Occipital lobe (tissue), 2 donors: ENCODE data around the gene SRL. TPM values are rescaled to one million over a fixed set of nuclear protein-coding genes. Genes with fewer than 3 reads are reported as not detected.
"Not testable (repeated sequence)": the region's sequence is repeated elsewhere in the genome, so short reads cannot be mapped to it uniquely, and the experiment has no call there.

ENCODE experiments used
- DNase-seq: peaks from one replicate; lab custom pipeline; 2025; lab: John Stamatoyannopoulos, UW
- total RNA-seq: library from RNA; depleted of rRNA; stranded (reverse); fragments of >200 nt; gene quantifications from one replicate; pipeline ENCODE4 v1.2.3, GENCODE V29; 2014

SRL gene
- total RNA-seq, 1 donor from 2014 or later = 0.16 TPM

GRCh38 chr16:4227040-4227332 lies 14.9 kb downstream of the SRL start:
- no peak for DNase-seq

DNA sequence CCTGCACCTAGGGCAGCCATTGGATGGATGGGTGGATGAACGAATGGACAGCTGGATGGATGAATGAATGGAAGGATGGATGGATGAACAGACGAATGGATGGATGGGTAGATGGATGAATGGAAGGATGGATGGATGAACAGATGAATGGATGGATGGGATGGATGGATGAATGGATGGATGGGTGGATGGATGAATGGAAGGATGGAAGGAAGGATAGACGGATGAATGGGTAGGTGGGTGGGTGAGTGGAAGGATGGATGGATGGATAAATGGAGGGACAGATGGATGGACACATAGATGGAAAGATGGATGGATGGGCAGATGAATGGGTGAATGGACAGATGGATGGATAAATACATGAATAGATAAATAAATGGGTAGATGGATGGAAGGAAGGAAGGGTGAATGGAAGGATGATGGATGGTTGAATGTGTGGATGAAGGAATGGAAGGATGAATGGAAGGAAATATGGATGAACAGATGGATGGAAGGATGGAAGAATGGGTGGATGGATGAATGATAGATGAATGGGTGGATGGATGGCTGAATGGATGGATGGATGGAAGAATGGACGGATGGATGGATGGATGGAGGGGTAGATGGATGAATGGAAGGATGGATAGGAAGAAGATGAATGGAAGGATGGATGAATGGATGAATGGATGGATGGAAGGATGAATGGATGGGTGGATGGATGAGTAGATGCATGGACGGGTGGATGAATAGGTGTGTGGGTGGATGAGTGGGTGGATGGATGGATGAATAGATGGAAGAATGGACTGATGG lies 15.4 kb downstream of the SRL start:
- no peak for DNase-seq

GRCh38 chr16:4225075-4225474 lies 16.8 kb downstream of the SRL start:
- no peak for DNase-seq

GRCh38 chr16:4220358-4220757 lies 21.5 kb downstream of the SRL start:
- no peak for DNase-seq

- DNase-seq = no peak
These were observed 23.7 kb downstream of the SRL start for GRCh38 chr16:4218202-4218601.

DNA sequence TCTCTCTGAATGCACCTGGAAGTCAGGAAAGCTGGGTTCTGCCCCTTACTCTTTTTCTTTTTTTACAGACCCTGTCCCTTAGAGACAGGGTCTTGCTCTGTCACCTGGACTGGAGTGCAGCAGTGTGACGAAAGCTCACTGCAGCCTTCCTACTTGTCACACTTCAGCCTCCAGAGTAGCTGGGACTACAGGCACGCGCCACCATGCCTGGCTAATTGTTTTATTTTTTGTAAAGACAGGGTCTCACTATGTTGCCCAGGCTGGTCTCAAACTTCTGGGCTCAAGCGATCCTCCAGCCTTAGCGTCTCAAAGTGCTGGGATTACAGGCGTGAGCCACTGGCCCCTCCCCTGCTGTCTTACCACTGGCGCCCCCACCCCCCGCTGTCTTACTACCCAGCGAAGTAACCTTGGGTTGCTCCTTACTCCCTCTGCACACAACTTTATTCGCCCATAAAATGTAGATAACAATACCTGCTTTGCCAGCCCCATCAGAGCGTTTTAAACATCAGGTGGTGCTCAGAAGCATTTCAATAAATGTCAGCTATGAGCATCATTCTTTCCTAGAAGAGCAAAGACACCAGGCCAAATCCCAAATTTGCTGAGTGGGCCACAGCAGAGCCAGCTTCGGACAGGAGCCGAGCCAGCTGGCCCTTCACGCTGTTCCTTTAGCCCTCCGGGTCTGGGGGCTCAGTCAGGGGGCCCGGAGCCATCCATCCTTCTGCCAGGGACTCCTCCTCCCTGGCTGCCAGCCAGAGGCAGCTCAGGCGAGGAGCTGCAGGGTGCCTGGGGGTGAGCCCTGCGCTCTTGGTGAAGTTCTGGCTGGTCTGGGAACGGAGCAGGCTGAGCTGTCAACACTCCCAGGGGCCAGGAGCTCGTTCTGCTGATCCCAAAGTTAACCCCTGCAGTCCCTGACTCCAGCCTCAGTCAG lies 24.4 kb downstream of the SRL start:
- no peak for DNase-seq

DNA sequence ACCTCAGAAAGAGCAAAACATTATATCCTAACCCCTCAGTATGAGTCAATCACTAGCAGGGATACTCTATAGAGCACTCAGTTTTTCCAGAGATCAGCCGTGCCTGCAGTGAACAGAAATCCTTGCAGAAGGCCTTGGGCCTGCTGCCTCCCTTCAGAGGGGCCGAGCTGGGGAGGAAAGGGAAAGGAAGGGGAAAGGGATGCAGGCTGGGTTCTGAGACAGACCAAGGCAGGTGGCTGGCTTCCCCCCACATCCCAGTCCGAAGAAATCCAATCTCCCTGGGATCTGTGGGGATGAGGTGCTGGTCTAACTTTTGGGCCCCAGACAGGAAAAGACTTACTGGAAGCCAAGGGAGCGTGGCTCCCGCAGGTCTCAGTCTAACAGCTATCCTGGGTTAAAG lies 25.3 kb downstream of the SRL start:
- no peak for DNase-seq

GRCh38 chr16:4215106-4215505 lies 26.8 kb downstream of the SRL start:
- DNase-seq = no peak

DNA sequence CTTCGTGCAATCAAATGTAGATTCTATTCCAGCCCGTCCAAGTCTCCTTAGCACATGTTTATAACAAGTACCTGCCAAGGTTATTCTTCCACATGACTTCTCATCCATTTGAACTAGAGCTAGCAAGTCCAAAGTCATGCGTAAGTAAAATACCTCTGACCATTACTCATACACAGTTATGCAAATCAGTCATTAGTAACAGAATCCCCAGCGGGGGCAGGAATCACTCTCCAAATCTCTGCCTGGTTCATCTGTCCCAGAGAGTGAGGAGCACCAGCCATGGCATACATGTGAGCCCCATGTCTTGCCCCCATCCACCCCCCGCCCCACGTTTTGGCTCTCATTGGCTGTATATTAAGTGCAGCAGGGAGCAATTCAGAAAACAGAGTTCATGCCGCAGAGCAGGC lies 27.7 kb downstream of the SRL start:
- no peak for DNase-seq

DNA sequence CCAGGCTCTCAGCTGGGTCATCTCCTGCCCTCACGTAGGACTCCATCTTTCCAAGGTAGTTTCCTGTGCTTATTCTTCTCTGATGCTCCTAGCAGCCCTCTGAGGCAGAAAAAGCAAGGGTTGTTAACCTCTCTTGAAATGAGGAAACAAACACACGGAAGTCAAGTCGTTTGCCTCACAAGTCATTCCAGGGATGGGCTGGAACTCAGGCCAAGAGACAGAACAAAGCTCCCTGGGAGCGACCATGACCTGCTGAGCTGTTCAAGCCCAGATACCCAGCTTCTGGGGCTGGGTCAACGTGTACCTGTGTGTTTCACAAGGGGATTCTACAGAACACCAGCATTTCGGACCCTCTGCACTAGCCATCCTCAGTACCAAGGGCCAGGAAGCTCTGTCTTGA lies 28.1 kb downstream of the SRL start:
- no peak for DNase-seq

DNA sequence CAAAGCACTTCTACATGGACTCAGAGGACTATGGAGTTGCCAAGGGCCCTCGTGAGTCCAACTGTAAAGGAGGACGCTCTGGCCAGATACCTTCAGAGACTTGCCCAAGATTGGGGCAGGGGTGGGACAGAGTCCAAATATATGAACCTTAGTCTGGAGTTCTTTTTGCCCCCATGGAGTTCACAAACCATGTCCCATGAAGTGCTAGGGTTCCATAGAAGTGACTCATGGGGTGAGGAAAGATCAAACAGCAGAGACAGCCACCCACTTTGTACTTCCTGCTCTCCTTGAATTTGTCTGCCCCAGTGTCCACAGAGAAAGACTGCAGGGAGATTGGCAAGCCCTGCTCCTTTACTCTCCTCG lies 29.0 kb downstream of the SRL start:
- DNase-seq = no peak

DNA sequence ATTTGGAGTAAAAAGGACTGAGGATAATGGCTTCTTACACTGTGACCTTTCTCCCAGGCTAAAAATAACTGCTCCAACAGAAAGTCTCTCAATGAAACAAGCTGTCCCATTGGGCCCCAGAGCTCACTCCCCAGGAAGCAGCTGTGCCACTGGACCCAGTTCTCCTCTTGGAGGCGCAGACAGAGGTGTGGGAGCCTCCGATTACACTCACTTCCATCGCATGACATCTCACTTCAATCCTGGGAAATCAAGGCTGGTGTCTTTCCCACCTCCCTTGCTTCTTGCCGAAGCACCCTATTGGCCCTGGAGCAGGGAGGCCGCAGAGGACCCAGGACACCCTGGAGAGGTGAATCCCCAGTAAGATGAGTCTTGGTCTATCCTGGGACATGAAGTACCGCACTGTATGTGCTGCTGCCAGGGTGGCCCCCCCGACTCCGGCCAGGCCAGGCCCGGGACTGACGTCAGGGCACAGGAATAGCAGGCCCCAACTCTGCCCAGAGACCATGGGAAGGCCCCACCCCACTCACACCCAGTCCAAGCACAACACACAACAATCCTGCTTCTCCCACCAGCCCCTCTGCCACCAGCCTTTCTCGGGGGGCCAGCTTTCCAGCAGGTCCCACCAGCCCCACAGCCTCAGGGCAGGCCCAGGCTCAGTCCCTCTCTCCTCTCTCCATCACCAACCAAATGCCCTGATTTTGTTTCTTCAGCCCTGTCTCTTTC lies 29.5 kb downstream of the SRL start:
- DNase-seq = no peak

- DNase-seq = not testable (repeated sequence)
These were observed 30.3 kb downstream of the SRL start for GRCh38 chr16:4211445-4212210.

DNA sequence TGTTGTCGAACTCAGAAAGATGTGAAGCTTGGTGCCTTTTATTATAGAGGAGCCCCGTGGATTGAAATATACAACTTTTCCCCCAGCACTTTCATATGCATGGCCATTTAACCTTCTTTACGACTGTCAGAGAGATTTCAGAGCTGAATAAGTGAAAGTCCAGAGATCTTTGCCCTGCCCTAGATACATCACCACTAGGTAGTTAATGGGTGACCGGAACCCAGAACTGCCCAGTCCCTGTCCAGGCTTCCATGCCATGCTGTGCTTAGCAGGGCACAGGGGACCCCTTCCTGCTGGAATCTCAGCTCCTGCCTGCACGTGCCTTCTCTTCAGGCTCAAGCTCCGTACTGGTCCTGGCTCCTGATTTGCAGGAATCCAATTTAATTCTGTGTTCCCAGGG lies 32.2 kb downstream of the SRL start:
- no peak for DNase-seq

DNA sequence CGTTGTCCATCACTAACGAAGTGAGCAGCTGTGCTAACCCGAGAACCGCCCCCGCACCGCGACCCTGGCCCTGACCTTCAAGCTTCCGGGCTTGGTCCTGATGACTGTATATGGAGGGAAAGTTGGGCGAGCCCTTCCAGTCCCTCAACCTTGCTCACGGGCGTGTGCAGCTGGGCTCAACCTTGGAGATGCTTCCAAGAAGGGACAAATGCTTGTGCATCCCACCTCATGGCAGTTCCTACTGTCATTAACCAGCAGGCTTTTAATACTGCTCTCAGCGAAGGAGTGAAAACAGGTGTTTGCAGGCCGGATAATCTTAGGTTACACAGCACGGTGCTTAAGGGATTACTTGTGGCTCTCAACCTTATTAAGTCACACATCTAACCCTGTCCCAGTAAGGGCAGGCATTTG lies 33.5 kb downstream of the SRL start:
- DNase-seq = no peak

- no peak for DNase-seq
These were observed 34.1 kb downstream of the SRL start for GRCh38 chr16:4207683-4208340.

DNA sequence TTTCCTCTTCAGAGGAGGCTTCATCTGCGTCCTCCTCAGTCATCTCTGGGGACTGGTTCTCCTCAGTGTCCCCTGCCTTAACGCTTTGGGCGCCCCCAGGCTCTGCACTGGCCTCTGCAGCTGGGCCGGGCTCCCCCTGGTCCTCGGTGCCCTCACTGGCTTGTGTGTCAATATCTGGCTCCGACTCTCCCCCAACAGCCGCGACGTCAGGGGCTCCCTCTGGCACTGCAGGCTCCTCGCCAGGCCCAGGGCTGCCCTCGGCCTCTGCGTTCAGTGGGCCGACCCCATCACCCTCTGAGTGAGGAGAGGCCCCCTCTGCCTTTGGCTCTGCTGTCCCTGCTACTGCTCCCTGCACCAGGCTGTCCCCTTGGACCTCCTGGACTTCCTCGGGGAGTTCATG lies 34.7 kb downstream of the SRL start:
- DNase-seq = no peak

DNA sequence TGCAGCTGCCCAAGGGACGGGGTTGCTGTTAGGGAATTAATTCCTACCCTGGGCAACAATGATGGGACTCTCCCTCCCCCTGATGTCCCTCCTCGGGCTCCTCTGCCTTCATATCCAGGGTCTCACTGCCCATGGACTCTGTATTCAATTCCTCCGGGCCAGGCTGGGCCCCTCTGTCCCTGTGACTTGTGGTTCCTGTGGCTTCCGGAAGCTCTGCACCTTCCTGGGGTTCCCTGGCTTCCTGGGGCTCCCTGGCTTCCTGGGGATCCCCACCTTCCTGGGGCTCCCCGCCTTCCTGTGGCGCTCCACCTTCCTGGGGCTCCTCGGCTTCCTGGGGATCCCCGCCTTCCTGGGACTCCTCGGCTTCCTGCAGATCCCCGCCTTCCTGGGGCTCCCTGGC lies 35.2 kb downstream of the SRL start:
- DNase-seq = no peak

DNA sequence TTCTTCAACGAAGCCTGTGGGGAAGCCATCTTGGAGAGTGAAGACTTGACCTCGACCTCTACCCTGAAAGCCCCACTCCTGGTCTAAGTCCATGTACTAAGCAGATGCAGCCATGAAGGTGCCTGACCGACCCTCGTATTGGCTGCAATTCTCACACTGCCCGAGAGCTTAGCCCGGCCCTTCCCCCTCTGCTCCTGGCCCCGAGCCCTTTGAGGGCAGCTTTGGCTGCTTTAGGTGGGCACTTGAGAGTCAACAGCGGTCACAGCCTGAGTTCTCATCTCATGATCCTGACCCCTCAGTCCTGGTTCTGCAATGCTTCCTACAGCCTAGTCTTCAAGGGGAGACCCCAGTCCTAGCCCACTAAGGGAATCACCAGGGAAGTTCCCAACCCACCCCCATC lies 35.9 kb downstream of the SRL start:
- DNase-seq = no peak

DNA sequence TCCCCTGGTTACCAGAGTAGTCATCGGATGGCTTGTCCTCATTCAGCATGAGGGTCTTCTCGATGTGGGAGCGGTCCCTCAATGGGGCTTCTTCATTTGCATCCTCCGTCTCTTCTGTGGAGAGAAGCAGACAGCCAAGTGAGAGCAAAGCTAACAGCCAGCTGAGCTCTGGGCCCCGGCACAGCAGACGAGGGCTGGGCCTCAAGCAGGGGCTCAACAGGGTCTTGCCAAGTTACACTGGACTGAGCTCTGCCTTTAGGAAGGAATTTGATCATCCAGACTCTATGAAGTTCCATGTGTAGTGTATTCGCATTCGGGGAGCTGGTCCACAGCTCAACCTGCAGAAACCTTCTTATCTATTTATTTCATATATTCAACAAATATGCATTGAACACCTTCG lies 37.4 kb downstream of the SRL start:
- no peak for DNase-seq

- no peak for DNase-seq
These were observed 38.1 kb downstream of the SRL start for GRCh38 chr16:4203748-4204147.
